ENCODE data around the gene POP4. TPM values are rescaled to one million over a fixed set of nuclear protein-coding genes. Genes with fewer than 3 reads are reported as not detected.

POP4 gene
- total and polyA plus RNA-seq, 2 donors from 2014 or later, result 60.5 to 87.9 TPM

DNA sequence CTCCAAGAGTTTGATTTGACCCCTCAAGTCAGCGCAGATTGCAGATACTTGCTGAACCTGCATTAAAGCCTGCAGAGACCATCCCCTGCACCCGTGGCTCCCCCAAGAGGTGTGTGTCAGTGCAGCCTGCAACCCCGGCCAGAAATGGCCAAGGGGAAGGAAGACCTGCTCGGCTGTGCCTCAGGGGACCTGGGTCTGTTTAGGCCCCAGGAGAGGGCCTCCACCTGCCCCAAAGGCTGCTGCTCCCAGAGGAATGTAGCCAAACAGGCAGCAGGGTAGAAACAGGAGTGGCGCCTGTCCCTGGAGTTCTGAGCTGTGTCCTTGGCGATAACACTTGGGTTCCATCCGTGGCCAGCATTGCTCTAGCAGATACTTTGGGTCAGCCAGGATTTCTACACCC, 8.0 kb downstream of the POP4 start:
- Histone ChIP-seq H3K4me1 (ENCODE audit: control insufficient read depth in 2 of 3, insufficient read depth in 2 of 3, low read depth in 1 of 3, low read length in 3 of 3) (no peaks in the 10 kb centered on the region), H3K36me3 (ENCODE audit: control insufficient read depth in 2 of 3, insufficient read depth in 3 of 3, low read length in 3 of 3) (peaks cover 7 to 37% (median 26%) of the 10 kb centered on the region in 3 donors), H3K27ac (ENCODE audit: low read depth in 2 of 2, low read length in 2 of 2) (no peak overlapping the region), H3K9ac (ENCODE audit: low read length in 3 of 3) (no peak overlapping the region), H3K27me3 (ENCODE audit: control insufficient read depth, insufficient read depth, low read length) (no peaks in the 10 kb centered on the region), H3K9me3 (ENCODE audit: control insufficient read depth in 2 of 3, insufficient read depth in 1 of 3, low read length in 3 of 3) (no peaks in the 10 kb centered on the region), H3K4me3 (ENCODE audit: low read length in 3 of 3) (no peak overlapping the region)
- TF ChIP-seq, protein P1, sequence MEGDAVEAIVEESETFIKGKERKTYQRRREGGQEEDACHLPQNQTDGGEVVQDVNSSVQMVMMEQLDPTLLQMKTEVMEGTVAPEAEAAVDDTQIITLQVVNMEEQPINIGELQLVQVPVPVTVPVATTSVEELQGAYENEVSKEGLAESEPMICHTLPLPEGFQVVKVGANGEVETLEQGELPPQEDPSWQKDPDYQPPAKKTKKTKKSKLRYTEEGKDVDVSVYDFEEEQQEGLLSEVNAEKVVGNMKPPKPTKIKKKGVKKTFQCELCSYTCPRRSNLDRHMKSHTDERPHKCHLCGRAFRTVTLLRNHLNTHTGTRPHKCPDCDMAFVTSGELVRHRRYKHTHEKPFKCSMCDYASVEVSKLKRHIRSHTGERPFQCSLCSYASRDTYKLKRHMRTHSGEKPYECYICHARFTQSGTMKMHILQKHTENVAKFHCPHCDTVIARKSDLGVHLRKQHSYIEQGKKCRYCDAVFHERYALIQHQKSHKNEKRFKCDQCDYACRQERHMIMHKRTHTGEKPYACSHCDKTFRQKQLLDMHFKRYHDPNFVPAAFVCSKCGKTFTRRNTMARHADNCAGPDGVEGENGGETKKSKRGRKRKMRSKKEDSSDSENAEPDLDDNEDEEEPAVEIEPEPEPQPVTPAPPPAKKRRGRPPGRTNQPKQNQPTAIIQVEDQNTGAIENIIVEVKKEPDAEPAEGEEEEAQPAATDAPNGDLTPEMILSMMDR (IDR thresholded peaks at IDR 0.05; ENCODE audit: borderline replicate concordance, extremely low read depth, insufficient read depth), result no peak
- DNase-seq (peak in 1 of 5 donors; percentile 43), FAIRE-seq (no peak)
- intact Hi-C loops (cut with DNase I), result loop anchor here (10.0 kb wide), 1 partner anchor 101 kb away; the partner anchor contains the start of gene C19orf12

DNA sequence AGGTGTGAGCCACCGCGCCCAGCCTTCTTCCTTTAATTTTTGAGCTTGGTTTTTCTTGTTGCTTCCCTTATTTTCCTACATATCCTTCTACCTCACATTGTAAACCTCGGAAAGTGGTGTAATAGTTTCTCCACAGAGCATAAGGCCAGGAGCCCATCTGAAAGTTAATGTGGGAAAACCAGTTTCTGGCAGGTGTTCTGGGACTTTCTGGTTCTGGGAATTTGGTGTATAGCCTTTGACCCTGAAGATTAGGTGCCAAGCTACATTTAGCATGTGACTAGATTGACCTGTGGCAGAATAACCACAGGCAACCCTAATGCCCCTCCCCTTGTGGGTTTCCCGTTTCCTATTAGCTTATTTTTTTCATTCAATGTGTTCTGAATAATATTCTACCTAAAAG, 8.7 kb downstream of the POP4 start:
- H3K4me1 ChIP-seq (ENCODE audit: control insufficient read depth in 2 of 3, insufficient read depth in 2 of 3, low read depth in 1 of 3, low read length in 3 of 3), result no peaks in the 10 kb centered on the region
- H3K27ac ChIP-seq (ENCODE audit: low read depth in 2 of 2, low read length in 2 of 2), result no peak overlapping the region
- no peak overlapping the region for H3K4me3 ChIP-seq (ENCODE audit: low read length in 3 of 3)
- H3K27me3 ChIP-seq (ENCODE audit: control insufficient read depth, insufficient read depth, low read length), result no peaks in the 10 kb centered on the region
- no peak for DNase-seq
- H3K9ac ChIP-seq (ENCODE audit: low read length in 3 of 3), result no peak overlapping the region
- TF ChIP-seq, protein P1 (IDR thresholded peaks at IDR 0.05; ENCODE audit: borderline replicate concordance, extremely low read depth, insufficient read depth), result no peak
- no peaks in the 10 kb centered on the region for H3K9me3 ChIP-seq (ENCODE audit: control insufficient read depth in 2 of 3, insufficient read depth in 1 of 3, low read length in 3 of 3)
- peaks cover 6 to 30% (median 23%) of the 10 kb centered on the region in 3 donors for H3K36me3 ChIP-seq (ENCODE audit: control insufficient read depth in 2 of 3, insufficient read depth in 3 of 3, low read length in 3 of 3)
- intact Hi-C loops (cut with DNase I), result loop anchor here (10.0 kb wide), 1 partner anchor 100 kb away; the partner anchor contains the start of gene C19orf12
- no peak for FAIRE-seq

DNA sequence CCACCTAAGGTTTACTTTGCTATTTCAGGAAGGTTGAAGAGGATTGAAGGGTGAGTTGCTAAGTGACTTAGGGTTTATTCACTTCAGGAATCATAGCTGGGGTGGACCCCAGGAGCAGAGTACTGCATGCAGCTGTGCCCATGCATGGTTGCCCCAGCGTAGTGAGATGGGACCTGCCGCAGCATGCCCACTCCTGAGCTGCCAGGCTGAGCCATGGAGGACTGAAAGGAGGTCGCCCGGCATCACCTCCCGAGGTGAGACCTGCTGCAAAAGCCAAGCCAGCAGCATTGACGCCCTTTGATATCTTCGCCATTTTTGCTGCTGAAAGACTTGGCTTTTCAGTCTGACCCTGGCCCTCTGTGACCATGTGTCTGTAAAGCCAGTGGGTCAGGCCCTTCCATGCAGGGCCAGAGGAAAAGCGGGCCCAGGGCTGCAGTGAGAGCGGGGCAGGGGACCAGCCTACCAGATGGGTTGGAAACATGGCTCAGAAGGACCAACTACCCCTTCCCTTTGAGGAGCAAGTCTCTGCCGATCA, 9.9 kb downstream of the POP4 start:
- no peak for FAIRE-seq
- peak in 1 of 5 donors; percentile 35 for DNase-seq

More for the DNA sequence above, 9.9 kb downstream of the POP4 start:
- TF ChIP-seq, protein P1 (IDR thresholded peaks at IDR 0.05; ENCODE audit: borderline replicate concordance, extremely low read depth, insufficient read depth), result no peak
- Histone ChIP-seq H3K27me3 (ENCODE audit: control insufficient read depth, insufficient read depth, low read length) (no peaks in the 10 kb centered on the region), H3K4me1 (ENCODE audit: control insufficient read depth in 2 of 3, insufficient read depth in 2 of 3, low read depth in 1 of 3, low read length in 3 of 3) (no peaks in the 10 kb centered on the region), H3K36me3 (ENCODE audit: control insufficient read depth in 2 of 3, insufficient read depth in 3 of 3, low read length in 3 of 3) (peaks cover 6 to 30% (median 23%) of the 10 kb centered on the region in 3 donors), H3K27ac (ENCODE audit: low read depth in 2 of 2, low read length in 2 of 2) (no peak overlapping the region), H3K9me3 (ENCODE audit: control insufficient read depth in 2 of 3, insufficient read depth in 1 of 3, low read length in 3 of 3) (no peaks in the 10 kb centered on the region), H3K4me3 (ENCODE audit: low read length in 3 of 3) (no peak overlapping the region), H3K9ac (ENCODE audit: low read length in 3 of 3) (no peak overlapping the region)
- intact Hi-C loops (cut with DNase I), result loop anchor here (10.0 kb wide), 1 partner anchor 99 kb away; the partner anchor contains the start of gene C19orf12

Data from kidney (tissue), 14 donors.